Measurements from ENCODE around the gene PHACTR1.

PHACTR1 gene

GRCh38 chr6:13328875-13329183, 612.3 kb downstream of the PHACTR1 start:
- DNase-seq = no peak

GRCh38 chr6:13331516-13332348, 615.2 kb downstream of the PHACTR1 start:
- peak in 3 of 4 experiments; percentile 17 to 76 (median 51) for DNase-seq

GRCh38 chr6:13332349-13332706, 615.8 kb downstream of the PHACTR1 start:
- no peak for DNase-seq

- no peak for DNase-seq
Observed at GRCh38 chr6:13334953-13335352, 618.4 kb downstream of the PHACTR1 start.

- peak; percentile 74 to 85 (median 82) for DNase-seq
Observed at GRCh38 chr6:13336553-13336952, 620.0 kb downstream of the PHACTR1 start.

DNA sequence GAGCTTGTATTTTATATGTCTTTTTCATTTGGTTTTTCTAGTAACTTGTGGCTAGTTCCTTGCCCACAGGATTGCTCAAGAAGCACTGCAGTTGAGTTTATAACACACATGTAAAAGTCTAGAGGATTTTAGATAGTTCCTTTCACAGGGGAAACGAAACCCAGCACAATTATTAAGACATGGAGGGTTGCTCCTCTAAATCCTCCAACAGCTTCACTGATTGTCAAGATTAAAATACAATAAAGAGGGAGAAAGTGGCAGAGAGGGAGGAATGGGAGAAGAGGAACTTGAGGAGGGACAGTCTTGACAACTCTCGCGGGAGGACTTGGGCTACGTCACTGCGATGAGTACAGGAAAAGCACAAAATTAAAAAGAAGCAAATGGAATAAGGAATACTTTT, 621.5 kb downstream of the PHACTR1 start:
- DNase-seq = peak; percentile 29 to 78 (median 66)

Data from suppressor macrophage (primary cell).